Embryonic facial prominence (tissue), 1 donor: ENCODE data around the gene UGT3A2.

ENCODE experiments used
- DNase-seq: peaks from one replicate; pipeline ENCODE4 v3.0.0-alpha.2; 2016; ENCODE audit errors: extremely low spot score

Gene UGT3A2, protein sequence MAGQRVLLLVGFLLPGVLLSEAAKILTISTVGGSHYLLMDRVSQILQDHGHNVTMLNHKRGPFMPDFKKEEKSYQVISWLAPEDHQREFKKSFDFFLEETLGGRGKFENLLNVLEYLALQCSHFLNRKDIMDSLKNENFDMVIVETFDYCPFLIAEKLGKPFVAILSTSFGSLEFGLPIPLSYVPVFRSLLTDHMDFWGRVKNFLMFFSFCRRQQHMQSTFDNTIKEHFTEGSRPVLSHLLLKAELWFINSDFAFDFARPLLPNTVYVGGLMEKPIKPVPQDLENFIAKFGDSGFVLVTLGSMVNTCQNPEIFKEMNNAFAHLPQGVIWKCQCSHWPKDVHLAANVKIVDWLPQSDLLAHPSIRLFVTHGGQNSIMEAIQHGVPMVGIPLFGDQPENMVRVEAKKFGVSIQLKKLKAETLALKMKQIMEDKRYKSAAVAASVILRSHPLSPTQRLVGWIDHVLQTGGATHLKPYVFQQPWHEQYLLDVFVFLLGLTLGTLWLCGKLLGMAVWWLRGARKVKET

DNA sequence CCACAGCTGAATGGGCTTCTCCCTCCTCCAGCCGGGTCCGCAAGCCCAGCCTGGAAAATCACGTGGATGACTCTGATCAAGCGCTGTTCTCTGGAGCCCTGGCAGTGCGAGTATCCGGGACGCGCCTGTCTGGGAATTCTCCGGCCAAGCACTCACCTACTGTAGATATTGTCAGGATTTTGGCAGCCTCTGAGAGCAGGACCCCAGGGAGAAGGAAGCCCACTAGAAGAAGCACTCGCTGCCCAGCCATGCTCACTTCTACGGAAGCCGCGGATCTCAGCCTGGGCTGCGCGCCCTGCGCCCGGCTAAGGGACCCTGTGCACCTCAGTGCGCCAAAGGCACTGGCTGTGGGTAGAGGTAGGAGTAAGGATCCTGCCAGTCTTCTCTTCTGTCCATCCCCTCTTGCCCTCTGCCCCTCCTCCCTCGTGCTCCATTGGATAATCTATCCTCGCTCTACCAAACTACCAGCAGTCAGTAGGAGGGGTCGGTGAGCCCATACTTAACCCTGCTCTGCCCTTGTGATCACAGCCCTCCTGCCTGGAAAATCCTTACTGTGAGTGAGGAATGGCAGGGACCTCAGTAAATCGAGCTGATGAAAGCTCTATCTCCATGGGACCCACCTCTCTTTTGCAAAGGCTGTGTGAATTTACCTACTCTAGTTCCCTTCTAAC lies at the start of gene UGT3A2:
Gene UGT3A2 (minus strand): TSS at position 343 of the 671 bp plus-strand sequence. CDS start 93 bp downstream, at position 250.
- DNase-seq = no peak

DNA sequence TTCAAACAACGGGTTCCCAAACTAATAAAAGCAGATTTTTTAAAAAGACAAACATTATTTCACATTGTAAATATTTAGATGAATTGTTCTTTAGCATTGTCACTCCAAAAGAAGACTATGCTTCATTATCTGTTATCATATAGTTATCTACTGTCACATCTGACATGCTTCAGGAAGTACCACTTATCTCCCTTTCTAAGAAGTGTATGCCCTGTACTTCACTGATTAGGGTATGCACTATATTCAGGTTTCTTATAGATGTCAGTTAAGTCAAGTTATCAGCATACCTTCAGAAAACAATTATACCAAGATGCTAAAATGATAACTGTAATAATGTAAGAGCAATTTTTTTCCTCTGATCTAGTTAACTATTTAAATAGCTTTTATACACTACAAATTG lies 44.6 kb upstream of the UGT3A2 start:
- DNase-seq = no peak

DNA sequence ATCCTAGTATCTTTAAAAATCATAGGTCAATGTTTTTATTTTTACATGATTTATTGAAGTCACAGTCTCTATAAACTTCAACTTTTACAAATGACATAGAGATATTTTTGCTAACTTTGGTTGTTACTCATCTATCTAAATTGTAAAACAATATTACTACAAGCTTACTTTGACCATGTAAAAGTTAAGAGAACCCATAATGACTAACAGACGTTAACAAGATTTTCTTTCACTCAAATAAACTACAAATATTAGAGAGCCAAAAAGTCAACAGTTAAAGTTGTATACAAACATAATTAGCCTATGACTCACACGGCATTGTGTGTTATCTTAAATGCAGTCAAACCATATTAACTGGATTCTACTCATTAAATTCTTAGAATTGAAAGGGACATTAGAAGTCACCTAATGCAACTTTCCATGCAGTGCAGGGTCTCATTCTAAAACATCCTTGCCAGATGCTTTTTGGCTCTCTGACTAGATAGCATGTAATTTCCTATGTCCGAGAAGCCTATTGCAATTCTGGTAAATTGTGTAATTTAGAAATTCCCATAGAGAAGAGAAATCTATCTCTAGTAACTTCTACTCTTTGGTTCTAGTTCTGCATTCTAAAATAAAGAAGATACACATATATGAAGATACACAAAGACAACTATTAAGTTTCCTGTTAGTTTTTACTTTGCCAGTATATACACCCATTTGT lies 42.2 kb upstream of the UGT3A2 start:
- DNase-seq = no peak

DNA sequence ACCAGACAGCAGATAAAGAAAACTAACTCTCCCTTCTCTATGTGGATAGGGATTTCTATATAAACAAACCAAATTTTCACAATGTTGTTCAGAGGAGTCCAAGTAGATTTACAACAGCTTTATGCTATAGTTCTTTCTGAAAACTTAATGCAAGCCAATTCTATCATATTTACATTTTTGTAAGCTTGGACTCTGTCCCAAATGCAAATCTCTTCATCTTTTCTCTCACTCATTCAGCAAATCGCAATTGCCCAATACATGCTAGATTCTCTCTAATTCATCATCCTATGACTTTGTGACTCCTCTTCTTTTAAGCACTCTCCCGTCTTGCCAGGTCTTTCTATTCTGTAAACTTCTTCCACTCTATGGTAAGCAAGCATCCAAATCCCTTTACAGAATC lies 39.1 kb upstream of the UGT3A2 start:
- DNase-seq = no peak

DNA sequence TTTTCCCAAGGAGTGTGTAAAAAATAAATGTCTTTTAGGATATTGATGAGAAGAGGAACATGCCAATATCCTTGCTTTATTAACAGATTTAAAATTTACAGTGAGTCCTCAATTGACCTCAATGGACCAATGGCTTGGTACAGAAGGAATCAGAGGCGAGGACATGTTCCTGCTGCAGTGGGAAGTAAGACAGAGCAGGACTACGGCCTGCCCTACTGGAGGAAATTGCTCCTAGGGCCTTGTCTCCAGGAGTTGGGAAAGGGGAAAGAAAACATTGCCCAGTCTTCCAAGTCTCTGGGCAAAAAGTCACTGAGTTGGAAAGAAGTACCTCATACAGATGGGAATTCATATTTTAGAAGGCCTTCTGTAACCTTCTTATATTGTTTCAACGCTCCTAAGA lies 33.1 kb upstream of the UGT3A2 start:
- no peak for DNase-seq

DNA sequence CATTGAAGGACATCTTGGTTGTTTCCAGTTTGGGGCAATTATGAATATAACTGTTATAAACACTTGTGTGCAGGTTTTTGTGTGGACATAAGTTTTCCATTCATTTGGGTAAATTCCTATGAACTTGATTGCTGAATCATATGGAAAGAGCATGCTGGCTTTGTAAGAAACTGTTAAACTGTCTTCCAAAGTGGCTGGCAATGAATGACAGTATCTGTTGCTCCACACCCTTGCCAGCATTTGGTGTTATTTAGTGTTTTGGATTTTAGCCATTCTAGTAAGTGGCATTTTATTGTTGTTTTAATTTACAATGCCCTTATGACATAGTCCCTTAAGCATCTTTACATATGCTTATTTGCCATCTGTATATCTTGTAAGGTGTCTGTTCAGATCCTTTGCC lies 29.8 kb upstream of the UGT3A2 start:
- DNase-seq = no peak

DNA sequence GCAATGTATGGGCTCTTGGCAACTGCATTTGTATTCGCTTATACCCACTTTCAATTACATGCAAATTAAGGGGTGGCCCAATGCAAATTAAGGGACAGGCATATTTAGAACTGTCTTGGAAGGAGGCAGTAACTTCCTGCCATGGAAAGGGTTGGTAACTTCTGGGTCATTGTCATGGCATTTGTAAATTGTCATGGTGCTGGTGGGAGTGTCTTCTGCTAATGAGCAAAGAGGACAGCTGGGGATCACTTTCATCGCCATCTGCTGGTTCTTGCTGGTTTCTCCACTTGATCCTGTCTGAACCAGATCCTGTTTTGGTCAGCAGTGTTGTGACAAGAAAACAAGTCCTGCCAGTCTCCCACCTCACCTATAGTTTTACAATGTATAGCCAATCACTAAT lies 23.3 kb upstream of the UGT3A2 start:
- DNase-seq = no peak

DNA sequence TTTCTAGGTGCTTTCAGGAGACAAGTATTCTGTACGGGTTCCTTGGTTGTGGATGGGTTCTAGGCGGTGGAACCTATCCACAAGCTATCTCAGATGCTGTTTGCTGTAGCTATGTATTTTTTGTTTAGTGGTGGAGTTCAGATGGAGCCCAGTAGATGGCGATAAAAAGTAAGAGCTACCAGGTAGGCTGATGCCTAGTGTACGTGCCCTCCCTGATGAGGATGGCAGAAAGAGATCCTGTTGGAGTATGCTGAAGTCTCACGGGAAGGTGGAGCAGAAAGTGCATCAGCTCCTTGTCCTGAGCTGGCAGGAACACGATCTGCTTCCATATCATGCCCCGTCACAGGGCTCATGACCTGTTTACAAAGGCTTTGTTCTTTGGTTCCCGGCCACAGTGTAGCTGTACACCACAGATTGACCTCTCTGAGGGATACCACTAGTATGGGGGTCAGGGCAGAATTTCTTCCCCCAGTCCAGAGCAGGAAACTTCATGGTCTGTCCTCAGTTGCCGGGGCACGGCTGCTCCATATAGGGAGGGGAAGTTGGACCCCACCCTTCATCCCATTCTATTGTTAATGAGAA lies 12.6 kb upstream of the UGT3A2 start:
- no peak for DNase-seq

DNA sequence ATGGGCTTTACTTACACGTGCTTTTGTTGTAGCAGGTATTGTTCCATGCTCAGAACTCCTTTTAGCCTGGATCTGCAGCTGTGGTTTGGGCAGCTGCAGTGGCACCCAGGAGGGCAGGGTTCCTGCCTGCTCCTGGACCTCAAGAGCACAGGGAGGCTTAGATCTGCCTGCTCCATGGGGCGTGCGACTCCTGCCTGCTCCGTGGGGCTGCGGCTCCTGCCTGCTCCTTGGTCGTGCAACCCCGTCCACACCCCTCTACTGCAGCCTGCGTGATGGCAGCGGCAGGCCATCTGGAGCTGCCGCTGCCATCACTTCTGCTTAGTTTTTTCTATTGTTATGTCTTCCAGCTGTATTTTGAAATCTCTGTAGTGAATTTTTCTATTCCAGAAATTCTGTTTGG lies 11.7 kb upstream of the UGT3A2 start:
- no peak for DNase-seq

DNA sequence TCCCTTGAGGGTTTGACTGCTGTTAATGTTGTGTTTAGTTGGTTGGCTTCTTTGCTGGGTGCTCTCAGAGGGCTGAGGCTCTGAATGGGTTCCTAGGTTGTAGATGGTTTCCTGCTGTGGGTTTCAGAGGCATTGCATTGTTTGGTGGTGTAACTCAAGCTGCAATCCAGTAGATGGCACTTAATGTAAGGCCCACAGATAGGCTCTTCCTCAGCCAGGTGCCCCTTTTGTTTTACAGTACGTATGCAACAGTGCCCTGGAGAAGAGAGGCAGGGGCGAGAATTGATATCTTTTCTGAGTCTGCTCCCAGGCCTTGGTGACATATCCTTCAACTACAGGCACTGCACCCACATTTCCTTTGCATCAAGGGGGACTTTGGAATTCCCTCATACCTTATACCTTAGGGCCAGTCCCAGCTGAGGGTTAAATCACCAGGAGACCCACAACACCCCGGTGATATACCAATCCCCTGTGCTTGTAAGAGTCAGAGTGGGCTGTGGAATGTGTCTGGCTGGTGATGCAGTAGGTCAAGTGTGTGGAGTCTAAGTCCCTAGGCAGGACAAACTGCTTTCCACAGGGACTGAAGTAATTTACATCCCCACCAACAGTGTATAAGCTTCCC lies 7.0 kb upstream of the UGT3A2 start:
- DNase-seq = no peak

DNA sequence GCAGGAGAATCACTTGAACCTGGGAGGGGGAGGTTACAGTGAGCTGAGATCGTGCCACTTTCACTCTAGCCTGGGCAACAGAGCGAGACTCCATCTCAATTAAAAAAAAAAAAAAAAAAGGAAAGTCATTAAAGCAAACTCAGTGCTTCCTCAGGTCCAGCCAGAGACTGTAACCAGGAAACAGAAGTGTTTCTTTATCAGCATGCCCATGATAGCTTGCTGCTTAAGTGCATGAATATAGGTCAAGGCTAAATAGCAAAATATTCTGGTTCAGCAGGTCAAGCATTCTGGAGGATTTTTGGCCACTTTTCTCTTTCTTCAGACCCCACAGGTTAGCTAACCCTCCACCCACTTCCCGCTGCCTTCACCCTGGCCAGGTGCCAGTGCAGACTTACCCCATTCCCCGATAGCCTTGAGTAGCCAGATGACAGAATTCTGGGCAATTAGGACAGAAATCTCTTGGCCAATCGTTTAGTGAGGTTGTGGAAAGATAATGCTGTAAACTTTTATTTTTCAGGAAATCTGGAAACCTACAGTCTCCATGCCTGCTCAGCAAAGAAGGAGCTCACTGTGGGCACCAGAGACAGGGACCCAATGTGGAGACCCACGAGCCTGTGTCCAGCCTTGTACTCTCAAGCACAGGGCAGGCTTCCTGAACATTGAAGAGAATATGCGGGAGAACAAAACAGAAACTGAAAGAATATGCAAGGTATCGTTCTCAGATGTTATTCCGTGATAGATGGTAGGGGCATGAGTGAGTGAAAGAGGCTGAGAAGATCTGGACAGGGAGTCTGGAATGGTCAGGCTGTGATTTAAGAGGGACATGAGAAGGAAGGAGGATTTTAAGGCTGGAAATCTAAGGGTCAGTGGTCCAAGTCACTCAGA lies 4.2 kb upstream of the UGT3A2 start:
- DNase-seq = no peak

DNA sequence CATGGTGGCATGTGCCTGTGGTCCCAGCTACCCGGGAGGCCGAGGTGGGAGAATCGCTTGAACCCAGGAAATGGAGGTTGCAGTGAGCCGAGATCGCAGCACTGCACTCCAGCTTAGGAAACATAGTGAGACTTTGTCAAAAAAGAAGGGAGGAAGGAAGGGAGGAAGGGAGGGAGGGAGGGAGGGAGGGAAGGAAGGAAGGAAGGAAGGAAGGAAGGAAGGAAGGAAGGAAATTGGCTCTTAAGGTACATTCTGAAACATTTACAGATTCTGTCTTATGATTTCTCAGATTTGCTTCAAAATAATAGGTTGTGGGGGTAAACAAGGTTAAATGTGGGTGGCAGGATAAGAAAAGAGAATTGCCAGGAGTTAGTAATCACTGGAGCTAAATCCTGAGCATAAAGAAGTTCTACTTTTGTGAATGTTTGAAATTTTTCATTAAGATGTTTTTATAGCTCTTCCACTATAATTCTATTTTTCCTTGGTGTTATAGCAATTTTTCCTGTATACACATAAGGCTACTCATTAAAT lies 2.1 kb upstream of the UGT3A2 start:
- DNase-seq = no peak

DNA sequence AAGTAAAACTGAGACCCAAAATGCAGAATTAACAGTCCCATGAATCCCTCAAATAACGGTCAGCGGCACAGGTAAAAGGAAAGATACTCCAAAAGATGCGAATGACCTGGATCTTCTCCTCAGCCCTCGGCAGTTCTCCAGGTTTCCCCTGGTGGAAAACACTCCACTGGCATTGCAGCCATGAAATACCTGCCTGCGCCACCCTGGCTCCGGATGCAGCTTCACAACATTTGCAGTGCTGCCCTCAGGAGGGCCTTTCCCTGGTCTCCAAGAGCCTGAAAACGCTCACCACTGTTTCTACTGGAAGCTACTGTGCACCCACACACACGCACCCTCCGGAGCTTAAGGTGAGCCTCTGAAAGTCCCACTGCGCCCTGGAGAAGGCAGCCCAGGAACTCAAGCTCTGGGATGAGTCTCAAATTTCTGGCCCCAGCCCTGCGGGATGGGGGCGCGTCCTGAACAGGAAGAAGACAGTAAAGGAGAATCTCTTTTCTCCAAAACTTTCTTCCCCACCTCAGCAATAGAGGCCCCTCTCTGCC lies 612 bp downstream of the UGT3A2 start:
- no peak for DNase-seq

DNA sequence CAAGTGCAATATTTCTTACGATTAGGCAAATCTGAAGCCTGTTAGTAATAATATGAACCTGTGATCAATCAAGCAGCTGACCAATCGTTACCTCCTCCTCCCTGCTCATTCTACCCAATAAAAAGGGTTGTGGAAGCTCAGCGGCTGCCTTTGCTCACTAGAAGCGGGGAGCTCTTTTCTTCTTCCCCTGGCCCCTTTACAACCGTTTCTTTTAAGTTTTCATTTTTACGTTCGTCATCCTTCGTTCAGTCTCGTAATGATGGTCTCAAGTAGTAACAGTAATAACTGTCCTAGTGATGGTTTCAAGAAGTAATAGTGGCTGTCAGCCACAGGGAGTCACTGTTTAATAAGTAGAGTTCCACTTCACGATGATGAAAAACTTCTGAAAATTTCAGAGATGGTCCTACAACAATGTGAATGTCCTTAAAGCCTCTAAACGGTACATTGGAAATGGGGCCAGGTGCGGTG lies 6.2 kb downstream of the UGT3A2 start:
- no peak for DNase-seq

DNA sequence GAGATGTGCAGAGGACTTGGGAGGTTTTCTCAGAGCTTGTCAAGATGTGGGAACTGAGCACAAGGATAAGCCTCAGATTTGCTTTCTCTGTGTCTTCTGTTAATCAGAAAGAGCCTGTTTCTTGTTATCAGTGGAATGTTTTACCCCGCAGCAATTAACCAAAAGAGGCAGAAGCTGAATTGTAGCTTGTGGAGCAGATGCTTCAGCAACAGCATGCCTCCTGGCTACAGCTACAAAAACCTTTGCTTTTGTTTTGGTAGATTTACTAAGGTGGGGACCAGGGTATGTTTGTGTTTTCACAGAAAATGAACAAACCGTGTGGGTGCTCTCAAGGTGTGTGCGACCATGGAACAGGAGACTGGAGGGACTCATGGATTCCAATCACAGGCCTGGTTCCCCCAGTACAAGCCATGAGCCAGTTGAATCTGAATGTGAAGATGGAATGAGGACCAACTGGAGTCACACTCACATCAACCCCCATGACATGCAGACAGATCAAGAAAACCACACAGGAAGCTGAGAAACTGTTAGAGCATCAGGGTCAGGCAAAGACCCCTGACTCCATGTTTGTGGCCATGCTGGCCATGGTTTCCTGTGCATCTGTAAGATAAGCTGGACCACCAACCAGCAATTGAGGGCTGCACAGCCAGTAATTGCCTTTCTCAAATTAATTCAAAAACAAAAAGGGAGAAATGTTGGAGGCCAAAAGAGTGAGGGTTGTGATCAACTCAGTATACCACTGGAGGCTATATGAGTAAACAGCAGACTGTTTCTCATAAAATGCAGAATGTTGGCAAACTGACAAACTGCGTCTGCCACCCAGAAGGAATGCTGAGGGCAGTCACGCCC lies 6.9 kb downstream of the UGT3A2 start:
- DNase-seq = no peak

DNA sequence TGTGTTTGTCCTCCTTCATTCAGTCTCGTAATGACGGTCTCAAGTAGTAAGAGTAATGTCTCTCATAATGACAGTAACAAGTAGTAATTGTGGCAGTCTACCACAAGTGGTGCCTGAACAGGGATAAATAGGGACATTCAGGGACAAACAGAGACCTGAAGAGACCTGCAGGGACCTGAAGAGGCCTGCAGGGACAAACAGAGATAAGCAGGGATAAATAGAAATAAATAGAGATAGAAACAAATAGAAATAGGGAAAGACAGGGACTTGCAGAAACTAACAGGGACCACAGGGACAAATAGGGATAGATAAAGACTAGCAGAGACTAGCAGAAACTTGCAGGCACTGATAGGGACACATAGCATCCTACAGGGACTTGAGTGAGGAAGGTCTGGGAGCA lies 7.9 kb downstream of the UGT3A2 start:
- DNase-seq = no peak

DNA sequence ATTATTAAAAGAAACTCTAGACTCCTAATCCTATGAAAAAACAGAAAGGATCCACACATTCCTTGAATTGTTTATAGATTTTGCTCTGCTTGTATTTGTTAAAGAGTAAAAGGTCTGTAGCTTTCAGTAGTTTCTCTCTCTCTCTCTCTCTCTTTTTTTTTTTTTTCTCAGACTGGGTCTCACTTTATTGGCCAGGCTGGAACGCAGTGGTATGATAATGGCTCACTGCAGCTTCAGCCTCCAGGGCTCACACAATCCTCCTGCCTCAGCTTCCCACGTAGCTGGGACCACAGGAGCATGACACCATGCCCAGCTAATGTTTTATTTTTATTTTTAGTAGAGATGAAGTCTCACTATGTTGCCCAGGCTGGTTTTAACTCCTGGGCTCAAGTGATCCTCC lies 9.3 kb downstream of the UGT3A2 start:
- DNase-seq = no peak

DNA sequence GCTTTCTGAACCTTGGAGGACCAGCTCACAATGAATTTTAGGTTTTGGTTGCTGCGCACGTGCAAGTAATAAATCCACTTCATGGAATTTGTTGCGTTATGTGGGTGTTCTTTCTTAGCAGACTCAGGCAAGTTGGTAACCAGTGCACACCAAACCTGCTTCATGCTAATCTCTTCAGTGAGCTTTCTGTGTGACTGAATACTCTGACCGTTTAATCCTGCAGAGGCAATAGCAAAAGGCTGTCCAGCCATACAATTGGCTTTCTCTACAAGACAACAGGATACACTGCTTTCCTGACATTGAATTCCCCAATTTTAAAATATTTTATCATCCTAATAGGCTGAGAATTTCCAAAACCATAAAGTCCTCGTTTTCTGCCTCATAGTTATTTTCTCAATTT lies 10.3 kb downstream of the UGT3A2 start:
- no peak for DNase-seq

DNA sequence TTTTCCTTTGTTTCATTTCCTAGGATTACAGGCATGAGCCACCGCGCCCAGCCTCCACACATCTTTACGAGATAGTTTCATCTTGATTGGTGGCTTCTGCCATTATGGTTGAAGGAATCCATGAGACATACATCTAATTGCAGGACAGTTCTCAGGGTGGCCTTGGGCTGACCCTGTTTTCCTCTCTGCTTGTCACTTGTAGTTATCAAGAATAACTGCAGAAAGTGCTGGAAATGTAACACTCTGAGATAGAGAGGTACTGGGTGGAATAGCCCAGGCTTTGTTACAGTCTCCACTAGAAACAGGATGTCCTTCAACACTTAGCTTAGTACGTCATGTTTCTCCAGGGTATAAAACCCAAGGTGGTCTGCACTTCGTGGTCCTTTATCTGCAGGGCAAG lies 10.7 kb downstream of the UGT3A2 start:
- DNase-seq = no peak
